K562 (cell line): ENCODE measurements around the gene GALNT12. TPM values are rescaled to one million over a fixed set of nuclear protein-coding genes. Genes with fewer than 3 reads are reported as not detected.
A peak's percentile ranks its signal among the peaks of the same experiment; 100 is the strongest.

Experiments used
- CEBPG ChIP-seq, 3 experiments: fragments of 200-800 bp in 1 of 3; sonication (Bioruptor generic) in 1 of 3; sonication (generic) in 1 of 3; formaldehyde crosslinking in 1 of 3; IDR thresholded peaks in 2 of 3; conservative IDR thresholded peaks in 1 of 3; 2 replicates each; pipeline versions ENCODE4 v1.6.1 to v1.8.0; 2016 to 2022; ENCODE audit warnings: missing compliant biosample characterization in 2 of 3, missing genetic modification characterization in 2 of 3, mild to moderate bottlenecking in 1 of 3, missing genetic modification reagents in 1 of 3
- ELF1 ChIP-seq: fragments of 200-800 bp; sonication (Bioruptor generic); IDR thresholded peaks from 2 replicates; pipeline ENCODE4 v1.6.1; 2016; ENCODE audit warnings: missing genetic modification characterization, missing compliant biosample characterization
- KLF1 ChIP-seq: fragments of 450-650 bp; IDR thresholded peaks from 2 replicates; pipeline ENCODE4 v1.6.1; 2016; ENCODE audit warnings: missing genetic modification characterization, missing compliant biosample characterization
- MTA3 ChIP-seq: fragments of 450-650 bp; formaldehyde crosslinking; IDR thresholded peaks from 2 replicates; pipeline ENCODE4 v1.6.1; 2017; ENCODE audit warnings: mild to moderate bottlenecking, borderline replicate concordance
- PTRF ChIP-seq: fragments of 450-650 bp; IDR thresholded peaks from 2 replicates; pipeline ENCODE4 v1.6.1; 2016; ENCODE audit warnings: mild to moderate bottlenecking, missing genetic modification characterization, missing compliant biosample characterization
- SAFB ChIP-seq: fragments of 200-400 bp; formaldehyde crosslinking; IDR thresholded peaks from 2 replicates; pipeline ENCODE4 v1.6.1; 2017; ENCODE audit warnings: low read depth, low read length, borderline replicate concordance
- SMARCC2 ChIP-seq: fragments of 450-650 bp; IDR thresholded peaks from 2 replicates; pipeline ENCODE4 v1.6.1; 2017; ENCODE audit warnings: antibody characterized with exemption, moderate library complexity, mild to moderate bottlenecking, low read depth
- SUPT5H ChIP-seq: fragments of 450-650 bp; IDR thresholded peaks from 2 replicates; pipeline ENCODE4 v1.6.1; 2016
- U2AF2 ChIP-seq: fragments of 200-400 bp; formaldehyde crosslinking; optimal IDR thresholded peaks from 2 replicates; pipeline ENCODE3; 2017; ENCODE audit warnings: low read depth, mild to moderate bottlenecking, low read length
- polyA plus RNA-seq, 8 experiments: library from polyadenylated mRNA; depleted of rRNA in 4 of 8; stranded (reverse) in 5 of 8; unstranded in 3 of 8; fragments of >200 nt; fragmentation: Nextera tagmentation in 2 of 8; fragmentation: Illumina TruSeq in 1 of 8; extraction: Ambion mirVana in 2 of 8; extraction: Trizol in 1 of 8; gene quantifications; 2 replicates each; pipeline versions ENCODE4 v1.2.1 to v1.2.3, GENCODE V29; 2011 to 2014; ENCODE audit warnings: inconsistent platforms in 1 of 8, missing spikeins in 1 of 8
- total RNA-seq, 7 experiments: library from RNA; depleted of rRNA in 6 of 7; stranded (reverse); fragments of >200 nt in 6 of 7; fragmentation: Illumina TruSeq in 2 of 7; extraction: Trizol in 2 of 7; gene quantifications; 2 replicates each; pipeline versions ENCODE4 v1.2.1 to v1.2.3, GENCODE V29; 2011 to 2021; ENCODE audit warnings: low replicate concordance in 1 of 7
- TF ChIP-seq, protein P1 (sequence below), 2 experiments: fragments of 450-650 bp in 1 of 2; sonication (generic) in 1 of 2; formaldehyde crosslinking in 1 of 2; IDR thresholded peaks in 1 of 2; conservative IDR thresholded peaks in 1 of 2; 2 replicates each; pipeline versions ENCODE4 v1.6.1 to v1.8.1; 2016 to 2023; ENCODE audit warnings: mild to moderate bottlenecking in 2 of 2, moderate library complexity in 2 of 2, inconsistent platforms in 1 of 2, missing genetic modification reagents in 1 of 2
- TF ChIP-seq, protein P2 (sequence below): sonication (generic); formaldehyde crosslinking; IDR thresholded peaks from 2 replicates; pipeline ENCODE4 v1.8.0; 2023; ENCODE audit warnings: mild to moderate bottlenecking, missing genetic modification reagents
- TF ChIP-seq, protein P3 (sequence below): sonication (generic); formaldehyde crosslinking; IDR thresholded peaks from 2 replicates; pipeline ENCODE4 v1.8.0; 2022; ENCODE audit warnings: mild to moderate bottlenecking, missing genetic modification reagents, borderline replicate concordance
- TF ChIP-seq, protein P4 (sequence below): sonication (generic); formaldehyde crosslinking; IDR thresholded peaks from 2 replicates; pipeline ENCODE4 v1.8.1; 2023; ENCODE audit warnings: mild to moderate bottlenecking, missing genetic modification reagents
- TF ChIP-seq, protein P5 (sequence below): sonication (generic); IDR thresholded peaks from 2 replicates; pipeline ENCODE4 v1.6.1; 2016
- TF ChIP-seq, protein P6 (sequence below): fragments of 250-450 bp; sonication (Bioruptor Pico); IDR thresholded peaks from 2 replicates; pipeline ENCODE4 v1.5.0; 2020; ENCODE audit warnings: mild to moderate bottlenecking

GALNT12 gene
- total and polyA plus RNA-seq, 9 of the 15 experiments (the other 6 are each of a cell fraction or from before 2014, with no cell fraction given), result 29.7 to 82.9 (median 44.2) TPM

DNA sequence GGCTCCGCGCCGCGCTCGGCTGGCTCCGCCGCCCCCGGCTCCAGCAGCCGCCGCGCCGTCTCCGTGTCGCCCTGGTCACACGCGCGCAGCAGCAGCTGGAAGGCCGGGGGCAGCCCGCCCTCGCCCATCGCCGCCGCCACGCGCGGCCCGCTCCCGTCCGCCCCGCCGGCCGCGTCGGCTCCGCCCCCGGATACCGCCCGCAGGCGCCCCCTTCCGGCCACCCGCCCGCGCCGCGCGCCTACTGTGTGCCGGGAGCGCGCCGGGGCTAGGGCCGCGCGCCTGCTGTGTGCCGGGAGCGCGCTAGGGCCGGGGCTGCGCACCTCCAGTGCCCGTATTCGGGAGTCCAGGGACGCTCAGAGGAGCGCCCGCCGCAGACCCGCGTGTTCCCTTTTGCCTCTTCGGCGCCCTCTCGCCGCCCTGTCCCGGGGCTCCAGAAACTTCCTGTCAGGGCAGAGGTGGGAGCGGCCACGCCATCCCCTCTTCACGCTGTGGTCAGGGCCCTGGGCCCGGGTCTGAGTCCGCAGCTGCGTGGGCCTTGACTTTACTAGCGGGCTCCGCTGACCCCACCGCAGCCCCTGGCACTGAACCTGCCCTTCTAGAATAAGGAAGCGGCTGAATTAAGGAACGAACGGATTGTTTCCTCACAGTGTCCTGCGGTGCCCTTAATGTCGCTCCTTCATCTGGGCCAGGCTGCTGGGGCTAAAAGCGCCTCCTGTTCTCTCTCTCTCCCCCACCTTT is 10.9 kb upstream of the GALNT12 start, which contains the start of gene ANKS6 (continued):
- TF ChIP-seq, protein P1, sequence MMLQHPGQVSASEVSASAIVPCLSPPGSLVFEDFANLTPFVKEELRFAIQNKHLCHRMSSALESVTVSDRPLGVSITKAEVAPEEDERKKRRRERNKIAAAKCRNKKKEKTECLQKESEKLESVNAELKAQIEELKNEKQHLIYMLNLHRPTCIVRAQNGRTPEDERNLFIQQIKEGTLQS (IDR thresholded peaks at IDR 0.05), result no peak
- TF ChIP-seq, protein P1 (CRISPR knock-in tag; conservative IDR thresholded peaks at IDR 0.05), result no peak
- TF ChIP-seq, protein P2, sequence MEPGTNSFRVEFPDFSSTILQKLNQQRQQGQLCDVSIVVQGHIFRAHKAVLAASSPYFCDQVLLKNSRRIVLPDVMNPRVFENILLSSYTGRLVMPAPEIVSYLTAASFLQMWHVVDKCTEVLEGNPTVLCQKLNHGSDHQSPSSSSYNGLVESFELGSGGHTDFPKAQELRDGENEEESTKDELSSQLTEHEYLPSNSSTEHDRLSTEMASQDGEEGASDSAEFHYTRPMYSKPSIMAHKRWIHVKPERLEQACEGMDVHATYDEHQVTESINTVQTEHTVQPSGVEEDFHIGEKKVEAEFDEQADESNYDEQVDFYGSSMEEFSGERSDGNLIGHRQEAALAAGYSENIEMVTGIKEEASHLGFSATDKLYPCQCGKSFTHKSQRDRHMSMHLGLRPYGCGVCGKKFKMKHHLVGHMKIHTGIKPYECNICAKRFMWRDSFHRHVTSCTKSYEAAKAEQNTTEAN, result no peak
- TF ChIP-seq PTRF (tag) (no peak), SMARCC2 (no peak), KLF1 (tag) (no peak), MTA3 (no peak), SAFB (no peak; the same call in 1 of the 2 replicates), SUPT5H (peak; percentile 62), CEBPG (CRISPR knock-in tag; IDR thresholded peaks at IDR 0.05) (no peak), CEBPG (tag; conservative IDR thresholded peaks at IDR 0.05 in 1 of 2, IDR thresholded peaks at IDR 0.05 in 1 of 2) (no peak), U2AF2 (no peak), ELF1 (tag) (no peak; the same call in 1 of the 2 replicates)
- TF ChIP-seq, protein P3, sequence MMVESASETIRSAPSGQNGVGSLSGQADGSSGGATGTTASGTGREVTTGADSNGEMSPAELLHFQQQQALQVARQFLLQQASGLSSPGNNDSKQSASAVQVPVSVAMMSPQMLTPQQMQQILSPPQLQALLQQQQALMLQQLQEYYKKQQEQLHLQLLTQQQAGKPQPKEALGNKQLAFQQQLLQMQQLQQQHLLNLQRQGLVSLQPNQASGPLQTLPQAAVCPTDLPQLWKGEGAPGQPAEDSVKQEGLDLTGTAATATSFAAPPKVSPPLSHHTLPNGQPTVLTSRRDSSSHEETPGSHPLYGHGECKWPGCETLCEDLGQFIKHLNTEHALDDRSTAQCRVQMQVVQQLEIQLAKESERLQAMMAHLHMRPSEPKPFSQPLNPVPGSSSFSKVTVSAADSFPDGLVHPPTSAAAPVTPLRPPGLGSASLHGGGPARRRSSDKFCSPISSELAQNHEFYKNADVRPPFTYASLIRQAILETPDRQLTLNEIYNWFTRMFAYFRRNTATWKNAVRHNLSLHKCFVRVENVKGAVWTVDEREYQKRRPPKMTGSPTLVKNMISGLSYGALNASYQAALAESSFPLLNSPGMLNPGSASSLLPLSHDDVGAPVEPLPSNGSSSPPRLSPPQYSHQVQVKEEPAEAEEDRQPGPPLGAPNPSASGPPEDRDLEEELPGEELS (CRISPR knock-in tag), result no peak
- TF ChIP-seq, protein P4, sequence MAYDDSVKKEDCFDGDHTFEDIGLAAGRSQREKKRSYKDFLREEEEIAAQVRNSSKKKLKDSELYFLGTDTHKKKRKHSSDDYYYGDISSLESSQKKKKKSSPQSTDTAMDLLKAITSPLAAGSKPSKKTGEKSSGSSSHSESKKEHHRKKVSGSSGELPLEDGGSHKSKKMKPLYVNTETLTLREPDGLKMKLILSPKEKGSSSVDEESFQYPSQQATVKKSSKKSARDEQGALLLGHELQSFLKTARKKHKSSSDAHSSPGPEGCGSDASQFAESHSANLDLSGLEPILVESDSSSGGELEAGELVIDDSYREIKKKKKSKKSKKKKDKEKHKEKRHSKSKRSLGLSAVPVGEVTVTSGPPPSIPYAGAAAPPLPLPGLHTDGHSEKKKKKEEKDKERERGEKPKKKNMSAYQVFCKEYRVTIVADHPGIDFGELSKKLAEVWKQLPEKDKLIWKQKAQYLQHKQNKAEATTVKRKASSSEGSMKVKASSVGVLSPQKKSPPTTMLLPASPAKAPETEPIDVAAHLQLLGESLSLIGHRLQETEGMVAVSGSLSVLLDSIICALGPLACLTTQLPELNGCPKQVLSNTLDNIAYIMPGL (CRISPR knock-in tag), result no peak
- TF ChIP-seq, protein P5, sequence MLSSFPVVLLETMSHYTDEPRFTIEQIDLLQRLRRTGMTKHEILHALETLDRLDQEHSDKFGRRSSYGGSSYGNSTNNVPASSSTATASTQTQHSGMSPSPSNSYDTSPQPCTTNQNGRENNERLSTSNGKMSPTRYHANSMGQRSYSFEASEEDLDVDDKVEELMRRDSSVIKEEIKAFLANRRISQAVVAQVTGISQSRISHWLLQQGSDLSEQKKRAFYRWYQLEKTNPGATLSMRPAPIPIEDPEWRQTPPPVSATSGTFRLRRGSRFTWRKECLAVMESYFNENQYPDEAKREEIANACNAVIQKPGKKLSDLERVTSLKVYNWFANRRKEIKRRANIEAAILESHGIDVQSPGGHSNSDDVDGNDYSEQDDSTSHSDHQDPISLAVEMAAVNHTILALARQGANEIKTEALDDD, result no peak
- TF ChIP-seq, protein P6, sequence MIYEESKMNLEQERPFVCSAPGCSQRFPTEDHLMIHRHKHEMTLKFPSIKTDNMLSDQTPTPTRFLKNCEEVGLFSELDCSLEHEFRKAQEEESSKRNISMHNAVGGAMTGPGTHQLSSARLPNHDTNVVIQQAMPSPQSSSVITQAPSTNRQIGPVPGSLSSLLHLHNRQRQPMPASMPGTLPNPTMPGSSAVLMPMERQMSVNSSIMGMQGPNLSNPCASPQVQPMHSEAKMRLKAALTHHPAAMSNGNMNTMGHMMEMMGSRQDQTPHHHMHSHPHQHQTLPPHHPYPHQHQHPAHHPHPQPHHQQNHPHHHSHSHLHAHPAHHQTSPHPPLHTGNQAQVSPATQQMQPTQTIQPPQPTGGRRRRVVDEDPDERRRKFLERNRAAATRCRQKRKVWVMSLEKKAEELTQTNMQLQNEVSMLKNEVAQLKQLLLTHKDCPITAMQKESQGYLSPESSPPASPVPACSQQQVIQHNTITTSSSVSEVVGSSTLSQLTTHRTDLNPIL (CRISPR knock-in tag), result no peak
